HG02759 (cell line): ENCODE measurements around the gene PCYT1A.
"Not testable (repeated sequence)": the region's sequence is repeated elsewhere in the genome, so short reads cannot be mapped to it uniquely, and the experiment has no call there.

ENCODE experiments used
- ATAC-seq: cut with Tn5 transposase; IDR thresholded peaks from one replicate; pipeline ENCODE4 v1.9.1; 2021; ENCODE audit warnings: mild to moderate bottlenecking, moderate library complexity; ENCODE audit not compliant: unreplicated experiment

Gene PCYT1A

GRCh38 chr3:196288141-196288460 is 575 bp upstream of the PCYT1A start:
- no peak for ATAC-seq

- no peak for ATAC-seq
Observed at GRCh38 chr3:196287090-196287439, 461 bp downstream of the PCYT1A start.

GRCh38 chr3:196284396-196284795 is 3.1 kb downstream of the PCYT1A start:
- ATAC-seq: no peak

GRCh38 chr3:196281962-196282361 is 5.6 kb downstream of the PCYT1A start:
- no peak for ATAC-seq

- peak; percentile 47 for ATAC-seq
Observed at GRCh38 chr3:196280689-196281440, 6.7 kb downstream of the PCYT1A start.

GRCh38 chr3:196275126-196275525 is 12.4 kb downstream of the PCYT1A start:
- ATAC-seq: no peak

GRCh38 chr3:196274585-196274984 is 12.9 kb downstream of the PCYT1A start:
- peak; percentile 71 for ATAC-seq

GRCh38 chr3:196273655-196274054 is 13.9 kb downstream of the PCYT1A start:
- no peak for ATAC-seq

- no peak for ATAC-seq
Observed at GRCh38 chr3:196272826-196273225, 14.7 kb downstream of the PCYT1A start.

GRCh38 chr3:196270499-196270898 is 17.0 kb downstream of the PCYT1A start:
- no peak for ATAC-seq

GRCh38 chr3:196268284-196269163 is 19.0 kb downstream of the PCYT1A start:
- ATAC-seq: no peak

- ATAC-seq: no peak
Observed at GRCh38 chr3:196263819-196264218, 23.7 kb downstream of the PCYT1A start.

GRCh38 chr3:196260784-196261183 is 26.7 kb downstream of the PCYT1A start:
- ATAC-seq: no peak

GRCh38 chr3:196255776-196256175 is 31.8 kb downstream of the PCYT1A start:
- ATAC-seq: no peak

GRCh38 chr3:196254376-196255283 is 32.9 kb downstream of the PCYT1A start:
- ATAC-seq: no peak

GRCh38 chr3:196251918-196252317 is 35.6 kb downstream of the PCYT1A start:
- ATAC-seq: no peak

- no peak for ATAC-seq
Observed at GRCh38 chr3:196246612-196247308, 40.8 kb downstream of the PCYT1A start.

GRCh38 chr3:196244166-196244565 is 43.4 kb downstream of the PCYT1A start:
- not testable (repeated sequence) for ATAC-seq

GRCh38 chr3:196241704-196242103 is 45.8 kb downstream of the PCYT1A start:
- no peak for ATAC-seq

- ATAC-seq: no peak
Observed at GRCh38 chr3:196240424-196240823, 47.1 kb downstream of the PCYT1A start.
